CD14-positive monocyte (primary cell): ENCODE measurements around the gene TCN2. TPM values are rescaled to one million over a fixed set of nuclear protein-coding genes. Genes with fewer than 3 reads are reported as not detected.
A peak's percentile ranks its signal among the peaks of the same experiment; 100 is the strongest.
"Not testable (repeated sequence)": the region's sequence is repeated elsewhere in the genome, so short reads cannot be mapped to it uniquely, and the experiment has no call there.

ENCODE experiments used
- DNase-seq, 3 donors: peaks; one replicate each; pipeline ENCODE4 v3.0.0-alpha.2; 2011 to 2022
- H2AFZ ChIP-seq: 2 replicates; pipeline ENCODE4 v1.6.0; 2012; ENCODE audit warnings: mild to moderate bottlenecking, low read depth, low read length, inconsistent platforms; ENCODE audit not compliant: insufficient read depth, poor library complexity, severe bottlenecking
- H3K27ac ChIP-seq, 2 donors: 1 replicate in 1 of 2; 2 replicates in 1 of 2; pipeline ENCODE4 v1.5.1; 2012 to 2013; ENCODE audit warnings: low read length in 2 of 2, control low read depth in 1 of 2, inconsistent platforms in 1 of 2, low read depth in 1 of 2, mild to moderate bottlenecking in 1 of 2
- H3K27me3 ChIP-seq, 2 donors: one replicate each; pipeline versions ENCODE4 v1.6.0 to v1.6.1; 2011 to 2013; ENCODE audit warnings: low read length in 2 of 2; ENCODE audit not compliant: control insufficient read depth in 2 of 2, insufficient read depth in 2 of 2
- H3K36me3 ChIP-seq, 2 donors: replicated peaks in 1 of 2; 1 replicate in 1 of 2; 2 replicates in 1 of 2; pipeline versions ENCODE4 v1.5.1 to v1.6.1; 2012 to 2013; ENCODE audit warnings: low read length in 2 of 2, control low read depth in 1 of 2, inconsistent platforms in 1 of 2, mild to moderate bottlenecking in 1 of 2; ENCODE audit not compliant: insufficient read depth in 2 of 2, control insufficient read depth in 1 of 2
- H3K4me1 ChIP-seq, 2 donors: 1 replicate in 1 of 2; 2 replicates in 1 of 2; pipeline versions ENCODE4 v1.5.1 to v1.6.1; 2012 to 2013; ENCODE audit warnings: low read length in 2 of 2, control low read depth in 1 of 2, inconsistent platforms in 1 of 2, mild to moderate bottlenecking in 1 of 2, moderate library complexity in 1 of 2; ENCODE audit not compliant: insufficient read depth in 2 of 2, control insufficient read depth in 1 of 2
- H3K4me2 ChIP-seq: replicated peaks from 2 replicates; pipeline ENCODE3; 2012; ENCODE audit warnings: low read length, moderate library complexity, mild to moderate bottlenecking; ENCODE audit not compliant: poor library complexity, severe bottlenecking; ENCODE audit errors: extremely low read depth
- H3K4me3 ChIP-seq, 3 experiments: fragments of 200-600 bp in 1 of 3; sonication (generic) in 1 of 3; replicated peaks in 1 of 3; 1 replicate in 2 of 3; 2 replicates in 1 of 3; pipeline ENCODE4 v1.5.1; 2011 to 2013; ENCODE audit warnings: low read length in 3 of 3, mild to moderate bottlenecking in 3 of 3, control low read depth in 2 of 3, low read depth in 2 of 3, inconsistent platforms in 1 of 3, moderate library complexity in 1 of 3
- H3K79me2 ChIP-seq: 2 replicates; pipeline ENCODE4 v1.6.0; 2012; ENCODE audit warnings: mild to moderate bottlenecking, control low read depth, inconsistent platforms, low read length, moderate library complexity; ENCODE audit not compliant: insufficient read depth
- H3K9ac ChIP-seq: 2 replicates; pipeline ENCODE4 v1.6.0; 2017; ENCODE audit warnings: low read length, mild to moderate bottlenecking; ENCODE audit not compliant: insufficient read depth, poor library complexity, severe bottlenecking
- H3K9me3 ChIP-seq, 2 donors: replicated peaks in 1 of 2; 1 replicate in 1 of 2; 2 replicates in 1 of 2; pipeline versions ENCODE4 v1.5.1 to v1.6.1; 2012 to 2013; ENCODE audit warnings: low read length in 2 of 2, control low read depth in 1 of 2; ENCODE audit not compliant: control insufficient read depth in 1 of 2, insufficient read depth in 1 of 2
- H4K20me1 ChIP-seq: 2 replicates; pipeline ENCODE4 v1.6.0; 2012; ENCODE audit warnings: mild to moderate bottlenecking, low read length, control low read depth, moderate library complexity; ENCODE audit not compliant: insufficient read depth
- H3K27ac Mint-ChIP-seq, 7 donors: one replicate each; pipeline ENCODE4 v1.8.0; 2020; ENCODE audit warnings: mild to moderate bottlenecking in 7 of 7, mixed read lengths in 7 of 7, moderate library complexity in 6 of 7, inconsistent platforms in 2 of 7
- H3K27me3 Mint-ChIP-seq, 3 donors: one replicate each; pipeline ENCODE4 v1.8.0; 2021 to 2022; ENCODE audit warnings: low read depth in 3 of 3, mild to moderate bottlenecking in 3 of 3, mixed read lengths in 3 of 3, moderate library complexity in 3 of 3, inconsistent platforms in 1 of 3
- H3K36me3 Mint-ChIP-seq, 2 donors: one replicate each; pipeline ENCODE4 v1.8.0; 2020; ENCODE audit warnings: mixed read lengths in 2 of 2, inconsistent platforms in 1 of 2, mild to moderate bottlenecking in 1 of 2
- H3K4me1 Mint-ChIP-seq: one replicate; pipeline ENCODE4 v1.8.0; 2020; ENCODE audit warnings: mild to moderate bottlenecking, mixed read lengths
- H3K4me3 Mint-ChIP-seq, 2 donors: one replicate each; pipeline ENCODE4 v1.8.0; 2020; ENCODE audit warnings: mild to moderate bottlenecking in 2 of 2, mixed read lengths in 2 of 2, moderate library complexity in 1 of 2
- H3K9me3 Mint-ChIP-seq, 7 donors: one replicate each; pipeline ENCODE4 v1.8.0; 2020 to 2022; ENCODE audit warnings: mixed read lengths in 7 of 7, mild to moderate bottlenecking in 6 of 7, moderate library complexity in 6 of 7, inconsistent platforms in 2 of 7
- WGBS: methylation state at CpG from one replicate; pipeline ENCODE4 v1.1.5; 2013; ENCODE audit warnings: missing lambda C conversion rate; ENCODE audit not compliant: insufficient coverage; 5-methylcytosine and 5-hydroxymethylcytosine counted together
- intact Hi-C, 2 donors: fragments of 100-400 bp; cut with micrococcal nuclease; formaldehyde crosslinking; loops; one replicate each; pipeline versions ENCODE4 v1.15.0 to v1.15.1; 2023
- polyA plus RNA-seq, 3 donors: library from polyadenylated mRNA; depleted of rRNA in 1 of 3; unstranded in 2 of 3; stranded (reverse) in 1 of 3; fragments of 300-500 nt in 2 of 3; fragments of >200 nt in 1 of 3; fragmentation: Illumina TruSeq in 2 of 3; gene quantifications; 1 replicate in 2 of 3; 2 replicates in 1 of 3; pipeline ENCODE4 v1.2.3, GENCODE V29; 2012 to 2021
- TF ChIP-seq, protein P1 (sequence below): fragments of 200-600 bp; IDR thresholded peaks from one replicate; pipeline ENCODE4 v1.8.0; 2022; ENCODE audit warnings: antibody characterized with exemption, mild to moderate bottlenecking

The TCN2 gene
- polyA plus RNA-seq, 3 donors = 27.1 to 51.7 (median 45.0) TPM

- H3K27ac ChIP-seq = no peak overlapping the region
- H3K4me3 ChIP-seq = no peak overlapping the region
- H3K4me1 Mint-ChIP-seq = peaks cover 12% of the 10 kb centered on the region
- no peak overlapping the region for H3K9ac ChIP-seq
- peaks cover 0 to 7% of the 10 kb centered on the region in 2 donors for H3K4me1 ChIP-seq
- no peaks in the 10 kb centered on the region for H3K79me2 ChIP-seq
- H3K4me3 Mint-ChIP-seq = no peak overlapping the region
- no peaks in the 10 kb centered on the region for H3K9me3 Mint-ChIP-seq
- WGBS = 60% methylated on average over 1 of the region's 4 CpGs
- no peaks in the 10 kb centered on the region for H3K9me3 ChIP-seq
- no peaks in the 10 kb centered on the region for H3K36me3 Mint-ChIP-seq
- no peak overlapping the region for H3K4me2 ChIP-seq
- peaks cover 0 to 6% (median 2%) of the 10 kb centered on the region in 3 donors for H3K27me3 Mint-ChIP-seq
- DNase-seq = no peak
- H3K36me3 ChIP-seq = no peaks in the 10 kb centered on the region
- TF ChIP-seq, protein P1, sequence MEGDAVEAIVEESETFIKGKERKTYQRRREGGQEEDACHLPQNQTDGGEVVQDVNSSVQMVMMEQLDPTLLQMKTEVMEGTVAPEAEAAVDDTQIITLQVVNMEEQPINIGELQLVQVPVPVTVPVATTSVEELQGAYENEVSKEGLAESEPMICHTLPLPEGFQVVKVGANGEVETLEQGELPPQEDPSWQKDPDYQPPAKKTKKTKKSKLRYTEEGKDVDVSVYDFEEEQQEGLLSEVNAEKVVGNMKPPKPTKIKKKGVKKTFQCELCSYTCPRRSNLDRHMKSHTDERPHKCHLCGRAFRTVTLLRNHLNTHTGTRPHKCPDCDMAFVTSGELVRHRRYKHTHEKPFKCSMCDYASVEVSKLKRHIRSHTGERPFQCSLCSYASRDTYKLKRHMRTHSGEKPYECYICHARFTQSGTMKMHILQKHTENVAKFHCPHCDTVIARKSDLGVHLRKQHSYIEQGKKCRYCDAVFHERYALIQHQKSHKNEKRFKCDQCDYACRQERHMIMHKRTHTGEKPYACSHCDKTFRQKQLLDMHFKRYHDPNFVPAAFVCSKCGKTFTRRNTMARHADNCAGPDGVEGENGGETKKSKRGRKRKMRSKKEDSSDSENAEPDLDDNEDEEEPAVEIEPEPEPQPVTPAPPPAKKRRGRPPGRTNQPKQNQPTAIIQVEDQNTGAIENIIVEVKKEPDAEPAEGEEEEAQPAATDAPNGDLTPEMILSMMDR = no peak
- intact Hi-C loops = no loop called here
- H2AFZ ChIP-seq = no peak overlapping the region
- no peaks in the 10 kb centered on the region for H3K27me3 ChIP-seq
- no peaks in the 10 kb centered on the region for H4K20me1 ChIP-seq
- H3K27ac Mint-ChIP-seq = peak overlapping the region in 1 of 7 donors; percentile 22
These were observed 21.5 kb downstream of the TCN2 start for GRCh38 chr22:30628491-30628890.

- DNase-seq, H3K36me3 ChIP-seq, H2AFZ ChIP-seq, H3K27me3 ChIP-seq, H4K20me1 ChIP-seq, H3K27ac Mint-ChIP-seq, H3K4me3 ChIP-seq, H3K9me3 ChIP-seq, H3K9ac ChIP-seq, intact Hi-C loops, H3K27ac ChIP-seq, H3K36me3 Mint-ChIP-seq, H3K79me2 ChIP-seq, H3K4me3 Mint-ChIP-seq, H3K27me3 Mint-ChIP-seq, H3K4me2 ChIP-seq, H3K9me3 Mint-ChIP-seq: not testable (repeated sequence)
- H3K4me1 ChIP-seq = peaks cover 20 to 31% of the 10 kb centered on the region in 2 donors
- peaks cover 31% of the 10 kb centered on the region for H3K4me1 Mint-ChIP-seq
- WGBS = no CpG with 5 or more reads among the region's 31 CpGs
These were observed 24.5 kb downstream of the TCN2 start for GRCh38 chr22:30631469-30631868.
